Right lobe of liver (tissue), 4 donors: ENCODE measurements around the gene UBL7.

Source experiments
- POLR2A ChIP-seq: fragments of 450-650 bp; IDR thresholded peaks from one replicate; pipeline ENCODE4 v1.6.1; 2017; ENCODE audit warnings: antibody characterized with exemption, mild to moderate bottlenecking
- TF ChIP-seq, protein P1 (sequence below), 4 donors: fragments of 200-600 bp in 3 of 4; fragments of 450-650 bp in 1 of 4; IDR thresholded peaks; one replicate each; pipeline versions ENCODE4 v1.5.1 to v1.8.0; 2016 to 2022; ENCODE audit warnings: antibody characterized with exemption in 4 of 4, mild to moderate bottlenecking in 2 of 4
- donor health status: DM: no; HTN: no; CAD: no.
- donor health status: DM: no; HTN: no; CAD: no.
- donor health status: DM: no; HTN: yes; CAD: no.

DNA sequence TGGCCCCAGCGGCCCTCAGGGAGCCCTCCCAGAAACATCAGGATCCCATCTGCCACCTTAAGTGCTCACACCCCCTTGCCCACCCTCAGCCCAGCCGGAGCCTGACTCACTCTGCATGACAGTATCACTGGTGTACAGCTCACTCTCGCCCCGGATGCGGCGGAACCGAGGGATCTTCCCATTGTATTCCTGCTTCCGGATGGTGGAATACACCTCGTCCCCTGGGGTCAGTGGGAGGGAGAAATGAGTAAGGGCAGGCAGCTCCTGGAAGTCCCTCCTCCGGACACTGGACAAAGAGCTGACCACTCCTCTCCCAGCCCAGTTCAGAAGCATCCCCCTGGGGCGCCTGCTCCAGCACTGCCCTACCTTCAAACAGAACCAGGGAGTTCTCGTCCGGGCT is 43.7 kb downstream of the UBL7 start:
- TF ChIP-seq, protein P1, sequence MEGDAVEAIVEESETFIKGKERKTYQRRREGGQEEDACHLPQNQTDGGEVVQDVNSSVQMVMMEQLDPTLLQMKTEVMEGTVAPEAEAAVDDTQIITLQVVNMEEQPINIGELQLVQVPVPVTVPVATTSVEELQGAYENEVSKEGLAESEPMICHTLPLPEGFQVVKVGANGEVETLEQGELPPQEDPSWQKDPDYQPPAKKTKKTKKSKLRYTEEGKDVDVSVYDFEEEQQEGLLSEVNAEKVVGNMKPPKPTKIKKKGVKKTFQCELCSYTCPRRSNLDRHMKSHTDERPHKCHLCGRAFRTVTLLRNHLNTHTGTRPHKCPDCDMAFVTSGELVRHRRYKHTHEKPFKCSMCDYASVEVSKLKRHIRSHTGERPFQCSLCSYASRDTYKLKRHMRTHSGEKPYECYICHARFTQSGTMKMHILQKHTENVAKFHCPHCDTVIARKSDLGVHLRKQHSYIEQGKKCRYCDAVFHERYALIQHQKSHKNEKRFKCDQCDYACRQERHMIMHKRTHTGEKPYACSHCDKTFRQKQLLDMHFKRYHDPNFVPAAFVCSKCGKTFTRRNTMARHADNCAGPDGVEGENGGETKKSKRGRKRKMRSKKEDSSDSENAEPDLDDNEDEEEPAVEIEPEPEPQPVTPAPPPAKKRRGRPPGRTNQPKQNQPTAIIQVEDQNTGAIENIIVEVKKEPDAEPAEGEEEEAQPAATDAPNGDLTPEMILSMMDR (IDR thresholded peaks at IDR 0.05): no peak
- no peak for TF ChIP-seq POLR2A
